NCI-H2227 (cell line): ENCODE results near the gene INSYN2A.

Experiments used
- DNase-seq: peaks from one replicate; lab custom pipeline; 2025; ENCODE audit not compliant: unreplicated experiment; lab: John Stamatoyannopoulos, UW

INSYN2A gene

GRCh38 chr10:127154831-127155620 is 41.4 kb downstream of the INSYN2A start:
- DNase-seq = no peak

GRCh38 chr10:127153181-127153580 is 43.2 kb downstream of the INSYN2A start:
- DNase-seq = no peak

GRCh38 chr10:127151981-127152699 is 44.3 kb downstream of the INSYN2A start:
- DNase-seq = no peak

GRCh38 chr10:127151541-127151940 is 44.9 kb downstream of the INSYN2A start:
- DNase-seq = no peak

GRCh38 chr10:127150136-127150535 is 46.3 kb downstream of the INSYN2A start:
- DNase-seq = no peak

GRCh38 chr10:127149501-127150081 is 46.8 kb downstream of the INSYN2A start:
- no peak for DNase-seq

- no peak for DNase-seq
These were observed 47.5 kb downstream of the INSYN2A start for GRCh38 chr10:127148933-127149220.

GRCh38 chr10:127148066-127148932 is 48.1 kb downstream of the INSYN2A start:
- DNase-seq = no peak

- no peak for DNase-seq
These were observed 49.7 kb downstream of the INSYN2A start for GRCh38 chr10:127146661-127147060.
